Hematopoietic multipotent progenitor cell treated with erythropoietin and hydrocortisone succinate and interleukin-3 and kit ligand, for 6 days (in vitro differentiated cells): ENCODE measurements around the gene IL20RA.
"Not testable (repeated sequence)": the region's sequence is repeated elsewhere in the genome, so short reads cannot be mapped to it uniquely, and the experiment has no call there.

Experiments used
- DNase-seq: peaks from one replicate; pipeline ENCODE4 v3.0.0-alpha.2; 2015

The IL20RA gene, protein sequence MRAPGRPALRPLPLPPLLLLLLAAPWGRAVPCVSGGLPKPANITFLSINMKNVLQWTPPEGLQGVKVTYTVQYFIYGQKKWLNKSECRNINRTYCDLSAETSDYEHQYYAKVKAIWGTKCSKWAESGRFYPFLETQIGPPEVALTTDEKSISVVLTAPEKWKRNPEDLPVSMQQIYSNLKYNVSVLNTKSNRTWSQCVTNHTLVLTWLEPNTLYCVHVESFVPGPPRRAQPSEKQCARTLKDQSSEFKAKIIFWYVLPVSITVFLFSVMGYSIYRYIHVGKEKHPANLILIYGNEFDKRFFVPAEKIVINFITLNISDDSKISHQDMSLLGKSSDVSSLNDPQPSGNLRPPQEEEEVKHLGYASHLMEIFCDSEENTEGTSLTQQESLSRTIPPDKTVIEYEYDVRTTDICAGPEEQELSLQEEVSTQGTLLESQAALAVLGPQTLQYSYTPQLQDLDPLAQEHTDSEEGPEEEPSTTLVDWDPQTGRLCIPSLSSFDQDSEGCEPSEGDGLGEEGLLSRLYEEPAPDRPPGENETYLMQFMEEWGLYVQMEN

DNA sequence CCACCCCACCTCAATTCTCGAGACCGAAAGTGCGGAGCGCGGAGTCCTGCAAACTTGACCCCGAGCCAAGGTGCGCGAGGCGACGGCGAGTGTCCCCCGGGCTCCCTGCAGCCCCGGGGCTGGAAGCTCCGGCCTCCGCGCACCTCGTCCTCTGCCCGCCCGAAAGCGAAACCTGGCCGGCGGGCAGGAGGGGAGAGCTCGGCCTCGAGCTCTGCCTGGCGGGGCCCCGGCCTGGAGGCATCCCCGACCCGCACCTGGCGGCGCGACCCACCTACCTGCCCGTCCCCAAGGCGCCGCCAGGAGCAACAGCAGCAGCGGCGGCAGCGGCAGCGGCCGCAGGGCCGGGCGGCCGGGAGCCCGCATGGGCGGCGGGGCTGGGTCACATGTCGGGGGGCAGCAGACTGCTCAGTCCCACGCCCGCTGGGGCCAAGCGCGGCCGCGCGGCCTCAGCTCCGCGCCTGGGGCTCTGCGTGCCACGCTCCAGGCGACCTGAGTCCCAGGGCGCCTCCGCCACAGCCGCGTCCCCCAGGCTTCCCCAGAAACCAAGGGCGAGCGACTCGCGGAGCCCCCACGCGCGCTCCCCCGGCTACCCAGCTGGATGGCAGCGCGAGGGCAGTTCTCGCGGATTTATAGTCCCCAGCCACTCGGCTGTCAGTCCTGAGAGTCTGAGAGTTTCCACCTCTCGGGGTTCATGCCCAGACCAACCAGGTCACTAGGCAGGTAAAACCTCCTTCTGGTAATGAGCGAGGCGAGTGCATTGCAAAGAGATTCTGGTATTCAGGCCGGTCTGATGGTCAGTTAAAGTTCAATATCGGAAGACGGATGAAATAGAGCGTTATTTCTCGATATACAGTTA is at the start of gene IL20RA:
TSS of gene IL20RA (minus strand) at position 600 of the 856 bp plus-strand sequence. CDS start at position 363, 237 bp downstream.
- peak; percentile 4 for DNase-seq

- no peak for DNase-seq
Observed at GRCh38 chr6:137093183-137094069, 48.7 kb upstream of the IL20RA start.

GRCh38 chr6:137092018-137092417 is 47.3 kb upstream of the IL20RA start:
- no peak for DNase-seq

- DNase-seq = no peak
Observed at GRCh38 chr6:137089305-137089704, 44.5 kb upstream of the IL20RA start.

DNA sequence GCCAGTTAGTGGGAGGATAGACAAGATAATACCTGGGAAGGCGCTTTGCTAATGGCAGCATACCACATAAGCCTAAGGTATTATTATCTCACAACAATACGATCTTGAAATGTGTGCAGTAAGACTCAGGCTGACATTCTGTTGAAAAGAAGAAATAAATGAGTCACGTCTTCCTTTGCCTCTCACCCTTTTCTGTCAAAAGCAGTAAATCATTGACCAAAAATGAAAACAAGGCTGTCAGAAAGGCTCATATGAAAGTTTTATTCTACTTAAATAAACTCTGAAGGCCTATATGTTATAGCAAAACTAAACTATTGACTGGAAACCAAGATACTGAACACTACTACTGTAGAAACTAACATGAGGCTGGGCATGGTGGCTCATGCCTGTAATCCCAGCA is 43.1 kb upstream of the IL20RA start:
- no peak for DNase-seq

DNA sequence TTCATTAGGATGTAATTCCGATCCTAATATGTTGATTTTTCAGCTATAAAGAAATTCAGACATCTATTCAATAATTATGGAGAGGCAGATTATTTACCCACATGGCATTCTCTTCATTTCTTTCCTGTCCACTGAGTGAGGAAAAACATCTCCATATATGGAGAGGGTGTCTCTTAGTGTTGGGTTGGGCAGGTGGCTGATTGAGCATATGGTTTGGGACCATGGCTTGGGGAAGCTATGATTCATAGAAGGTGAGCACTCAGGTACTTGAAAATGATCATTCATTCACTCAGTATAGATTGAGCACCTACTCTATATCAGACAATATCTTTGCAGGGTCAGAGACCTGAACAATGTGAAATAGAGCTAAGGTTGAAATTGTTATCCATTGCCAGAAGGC is 41.3 kb upstream of the IL20RA start:
- DNase-seq = no peak

GRCh38 chr6:137084865-137085617 is 40.3 kb upstream of the IL20RA start:
- DNase-seq = no peak

DNA sequence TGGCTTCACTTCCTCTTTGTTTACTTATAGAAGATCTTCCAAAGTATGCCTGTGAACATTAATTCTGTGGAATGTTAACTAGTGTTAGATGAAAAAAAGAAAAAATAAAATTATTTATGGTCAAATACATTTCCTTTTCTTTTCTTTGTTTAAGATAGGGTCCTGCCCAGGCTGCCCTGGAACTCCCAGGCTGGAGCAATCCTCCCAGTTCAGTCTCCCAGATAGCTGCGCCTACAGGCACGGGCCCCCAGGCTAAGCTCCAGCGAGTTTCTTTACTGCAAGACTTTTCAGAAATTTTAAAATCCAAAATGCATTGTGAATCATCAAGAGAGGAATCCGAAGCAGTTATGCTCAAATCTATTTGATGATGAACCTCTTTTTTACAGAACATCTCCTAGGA is 39.3 kb upstream of the IL20RA start:
- DNase-seq = no peak

DNA sequence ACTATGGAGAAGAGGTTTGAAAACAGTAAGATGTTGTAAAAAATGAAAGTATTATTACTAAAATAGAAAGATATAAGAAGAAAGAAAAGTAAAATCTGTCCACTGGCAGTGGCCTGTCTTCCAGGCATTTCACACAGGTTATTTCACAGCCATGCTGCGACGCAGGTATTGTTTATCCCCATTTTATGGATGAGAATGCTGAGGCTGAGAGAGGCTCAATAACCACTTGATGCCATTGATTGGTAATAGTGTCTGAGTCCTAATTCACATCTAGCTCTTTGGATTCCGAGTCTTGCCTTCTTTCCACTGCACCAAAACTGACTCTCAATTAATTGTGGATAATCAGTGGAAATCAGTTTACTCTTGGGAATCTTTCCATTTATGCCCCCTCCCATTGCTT is 37.2 kb upstream of the IL20RA start:
- no peak for DNase-seq

DNA sequence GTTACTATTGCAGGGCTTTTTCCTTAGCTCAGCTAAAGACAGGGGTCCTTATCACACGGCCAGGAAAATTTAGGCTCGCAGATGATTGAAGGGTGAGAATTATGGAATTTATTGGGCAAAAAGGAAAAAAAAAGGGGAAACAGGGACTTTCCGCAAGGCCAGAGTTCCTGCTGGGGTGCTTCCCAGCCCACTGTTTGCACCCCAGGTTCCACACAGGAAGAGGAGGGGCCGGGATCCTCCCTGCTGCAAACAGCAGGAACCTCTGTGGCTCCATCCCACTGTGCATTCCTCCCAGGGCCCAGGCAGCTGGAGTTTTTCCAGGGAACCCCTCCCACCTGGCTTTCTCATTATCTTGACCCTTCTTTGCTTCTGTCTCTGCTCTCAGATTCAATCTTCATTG is 35.9 kb upstream of the IL20RA start:
- no peak for DNase-seq

- peak; percentile 88 for DNase-seq
Observed at GRCh38 chr6:137076277-137077068, 31.7 kb upstream of the IL20RA start.

DNA sequence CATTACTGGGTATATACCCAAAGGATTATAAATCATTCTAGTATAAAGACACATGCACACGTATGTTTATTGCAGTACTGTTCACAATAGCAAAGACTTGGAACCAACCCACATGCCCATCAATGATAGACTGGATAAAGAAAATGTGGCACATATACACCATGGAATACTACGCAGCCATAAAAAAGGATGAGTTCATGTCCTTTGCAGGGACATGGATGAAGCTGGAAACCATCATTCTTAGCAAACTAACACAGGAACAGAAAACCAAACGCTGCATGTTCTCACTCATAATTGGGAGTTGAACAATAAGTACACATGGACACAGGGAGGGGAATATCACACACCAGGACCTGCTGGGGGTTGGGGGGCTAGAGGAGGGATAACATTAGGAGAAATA is 31.0 kb upstream of the IL20RA start:
- not testable (repeated sequence) for DNase-seq

DNA sequence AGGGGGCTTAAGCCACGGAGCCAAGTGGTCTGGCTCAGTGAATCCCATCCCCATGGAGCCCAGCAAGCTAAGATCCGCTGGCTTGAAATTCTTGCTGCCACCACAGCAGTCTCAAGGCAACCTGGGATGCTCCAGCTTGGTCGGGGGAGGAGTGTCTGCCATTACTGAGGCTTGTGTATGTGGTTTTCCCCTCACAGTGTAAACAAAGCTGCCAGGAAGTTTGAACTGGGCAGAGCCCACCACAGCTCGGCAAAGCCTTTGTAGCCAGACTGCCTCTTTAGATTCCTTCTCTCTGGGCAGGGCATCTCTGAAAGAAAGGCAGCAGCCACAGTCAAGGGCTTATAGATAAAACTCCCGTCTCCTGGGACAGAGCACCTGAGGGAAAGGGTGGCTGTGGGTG is 25.5 kb upstream of the IL20RA start:
- DNase-seq = no peak

- DNase-seq = no peak
Observed at GRCh38 chr6:137067399-137067798, 22.6 kb upstream of the IL20RA start.

- no peak for DNase-seq
Observed at GRCh38 chr6:137058037-137058436, 13.3 kb upstream of the IL20RA start.

DNA sequence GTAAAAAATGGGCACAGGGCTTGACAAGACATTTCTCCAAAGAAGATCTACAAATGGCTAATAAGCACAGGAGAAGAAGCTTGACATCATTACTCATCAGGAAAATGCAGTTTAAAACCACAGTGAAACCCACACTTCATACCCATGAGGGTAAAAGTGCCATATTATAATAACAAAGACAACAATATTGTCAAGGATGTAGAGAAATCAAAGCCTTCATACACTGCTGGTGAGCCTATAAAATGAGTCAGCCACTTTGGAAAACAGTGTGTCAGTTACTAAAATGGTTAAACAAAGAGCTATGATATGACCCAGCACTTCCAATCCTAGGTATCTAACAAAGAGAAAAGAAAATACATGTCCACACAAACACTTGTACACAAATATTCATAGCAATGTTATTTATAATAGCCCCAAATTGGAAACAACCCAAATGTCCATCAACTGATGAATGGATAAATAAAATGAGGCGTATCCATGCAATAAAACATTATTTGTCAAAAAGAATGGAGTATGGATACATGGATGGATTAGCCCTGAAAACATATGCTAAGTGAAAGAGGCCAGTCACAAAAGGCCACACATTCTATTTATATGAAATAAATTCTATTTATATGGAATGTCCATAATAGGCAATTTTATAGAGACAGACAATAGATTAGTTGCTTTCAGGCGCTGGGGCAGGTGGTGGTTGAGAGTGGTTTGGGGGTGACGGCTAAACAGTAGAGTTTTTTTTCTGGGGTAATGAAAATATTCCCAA is 11.5 kb upstream of the IL20RA start:
- no peak for DNase-seq

DNA sequence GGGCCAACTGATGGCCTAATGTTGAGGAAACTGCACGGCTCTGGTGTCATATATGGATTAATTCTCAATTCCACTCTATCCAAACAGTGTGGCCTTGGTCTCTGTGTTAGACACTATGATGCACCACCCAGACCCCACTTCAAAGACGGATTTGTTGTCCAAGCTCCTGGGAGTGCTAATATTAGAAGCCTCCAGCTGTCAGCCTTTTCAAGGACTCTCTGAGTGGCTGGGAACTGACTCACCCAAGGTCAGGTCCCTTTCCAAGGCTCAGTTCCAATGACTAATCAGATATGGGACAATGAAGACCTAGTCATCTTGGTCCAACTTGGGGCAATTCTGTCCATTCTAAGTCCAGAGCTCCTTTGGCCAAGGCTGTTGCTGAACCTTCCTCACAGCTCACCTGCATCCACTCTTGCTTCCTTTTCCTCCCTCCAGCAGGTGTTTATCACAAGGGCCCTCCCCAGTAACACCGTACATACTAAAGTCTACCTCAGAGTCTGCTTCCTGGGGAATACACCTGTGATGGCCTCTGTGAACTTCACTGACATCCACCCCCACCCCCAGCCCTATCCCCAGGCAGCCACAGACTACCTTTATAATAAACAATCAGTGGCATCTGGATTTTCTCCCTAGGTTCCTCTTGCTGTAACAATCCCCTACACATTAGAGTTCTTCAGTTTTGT is 7.2 kb upstream of the IL20RA start:
- DNase-seq = no peak

DNA sequence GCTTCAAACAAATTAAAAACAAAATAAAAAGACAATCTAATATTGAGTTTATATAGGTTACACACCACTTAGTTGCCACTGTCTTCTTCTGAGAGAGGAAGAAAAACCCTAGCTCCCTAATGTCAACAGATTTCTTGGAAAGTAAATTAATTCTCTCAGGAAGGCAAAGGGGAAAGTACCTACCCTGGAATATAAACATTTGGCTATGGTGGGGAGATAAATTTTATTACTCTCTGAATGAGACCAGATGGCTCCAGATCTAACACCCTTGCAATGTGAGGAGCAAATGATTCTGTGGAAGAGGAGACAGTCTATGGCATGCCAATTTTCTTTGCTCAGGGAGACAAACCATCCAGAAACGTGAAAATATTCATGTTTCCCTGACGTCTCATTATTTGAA is 4.3 kb upstream of the IL20RA start:
- DNase-seq = no peak

DNA sequence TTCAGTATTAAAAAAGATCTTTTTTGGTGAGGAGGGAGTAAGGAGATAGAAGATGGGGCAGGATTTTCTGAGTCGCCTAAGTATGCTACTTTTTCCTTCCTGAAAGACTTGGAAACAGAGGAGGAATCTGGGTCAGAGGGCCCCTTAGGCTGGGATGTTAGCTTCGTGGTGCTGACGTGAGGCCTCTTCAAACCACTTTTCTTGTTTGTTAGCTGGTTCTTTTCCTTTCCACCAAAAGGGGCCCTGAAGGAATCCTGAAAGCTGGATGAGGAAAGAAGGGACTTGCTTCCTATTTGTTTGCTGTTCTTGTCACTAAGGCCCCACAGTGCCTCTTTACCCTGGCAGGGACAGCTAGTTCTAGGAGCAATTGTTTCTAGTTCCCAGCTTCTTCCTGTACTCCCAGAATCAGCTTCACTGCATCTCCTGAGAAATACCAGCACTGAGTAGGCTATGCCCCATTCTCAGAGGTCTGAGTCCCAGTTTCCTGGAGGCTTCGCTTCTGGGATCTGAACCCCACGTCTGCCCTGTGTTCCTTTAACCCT is 2.2 kb upstream of the IL20RA start:
- no peak for DNase-seq
